Cardiac septum (tissue), 1 donor: ENCODE data around the gene SLC6A19. TPM values are rescaled to one million over a fixed set of nuclear protein-coding genes. Genes with fewer than 3 reads are reported as not detected.

Experiments used
- DNase-seq: peaks from one replicate; pipeline ENCODE4 v3.0.0-alpha.2; 2020; ENCODE audit warnings: low spot score
- intact Hi-C: fragments of 100-400 bp; cut with DNase I; formaldehyde crosslinking; loops from one replicate; pipeline ENCODE4 v1.14.0; 2022
- total RNA-seq: library from RNA; stranded (reverse); fragmentation: NEBNext Ultra II Directional; extraction: Animal tissue kit (Norgen Biotek cat#: 25700); gene quantifications from one replicate; pipeline ENCODE4 v1.2.1, GENCODE V29; 2021
- donor health status: DM: no; HTN: no; CAD: no.

Gene SLC6A19
- total RNA-seq, 1 donor from 2014 or later: 0.05 TPM

GRCh38 chr5:1268666-1269065 is 67.3 kb downstream of the SLC6A19 start:
- intact Hi-C loops: no loop called here
- DNase-seq: no peak

GRCh38 chr5:1270426-1270825 is 69.0 kb downstream of the SLC6A19 start:
- no peak for DNase-seq
- intact Hi-C loops: no loop called here

- no peak for DNase-seq
- intact Hi-C loops: no loop called here
Measured at GRCh38 chr5:1270933-1271914, 69.8 kb downstream of the SLC6A19 start.

DNA sequence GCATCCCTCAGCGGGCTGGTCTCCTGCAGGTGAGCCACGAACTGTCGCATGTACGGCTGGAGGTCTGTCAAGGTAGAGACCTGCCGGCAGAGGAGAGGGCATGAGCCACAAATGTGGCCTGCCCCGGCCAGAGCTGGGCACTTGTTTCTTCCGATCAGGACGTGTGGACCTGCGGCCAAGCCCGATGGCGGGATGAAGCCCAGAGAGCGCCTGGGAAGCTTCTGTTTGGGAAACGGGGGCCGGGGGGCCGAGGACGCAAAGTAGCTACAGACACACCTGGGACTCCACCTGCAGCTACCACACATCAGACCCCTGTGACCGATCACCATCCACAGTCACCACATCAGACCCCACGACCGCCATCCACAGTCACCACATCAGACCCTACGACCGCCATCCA is 70.8 kb downstream of the SLC6A19 start:
- intact Hi-C loops: no loop called here
- no peak for DNase-seq

DNA sequence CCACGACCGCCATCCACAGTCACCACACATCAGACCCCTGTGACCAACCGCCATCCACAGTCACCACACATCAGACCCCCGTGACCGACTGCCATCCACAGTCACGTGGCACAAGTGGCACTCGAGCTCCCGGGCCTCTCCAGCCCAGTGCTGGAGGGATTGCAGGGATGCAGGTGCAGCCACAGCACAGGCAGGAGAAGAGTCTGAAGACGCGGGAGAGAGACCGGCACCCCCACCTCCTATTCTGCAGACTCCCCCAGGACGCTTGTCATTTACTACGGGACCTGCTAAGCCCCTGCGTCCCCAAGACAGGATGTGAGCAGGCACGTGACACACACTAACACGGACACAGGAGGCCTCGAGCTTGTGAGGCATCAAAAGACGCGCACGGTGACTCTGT is 72.3 kb downstream of the SLC6A19 start:
- no peak for DNase-seq
- intact Hi-C loops: no loop called here

GRCh38 chr5:1274471-1274870 is 73.1 kb downstream of the SLC6A19 start:
- intact Hi-C loops: no loop called here
- DNase-seq: no peak

Other genes starting within 250 kb of the SLC6A19 start
- gene NKD2, start 192.8 kb upstream of the SLC6A19 start, total RNA-seq: 3.6 TPM
- 127 TPM for gene SLC12A7, start 89.5 kb upstream of the SLC6A19 start, total RNA-seq
- not detected for gene SLC6A18, start 23.8 kb downstream of the SLC6A19 start, total RNA-seq
- gene TERT, start 93.5 kb downstream of the SLC6A19 start, total RNA-seq: not detected
- gene CLPTM1L, start 143.5 kb downstream of the SLC6A19 start, total RNA-seq: 42.6 TPM
- 0.19 TPM for gene SLC6A3, start 243.8 kb downstream of the SLC6A19 start, total RNA-seq